A549 treated with ZK216348 at 1 μM for 4 hours (cell line): ENCODE measurements around the gene SLA2. TPM values are rescaled to one million over a fixed set of nuclear protein-coding genes. Genes with fewer than 3 reads are reported as not detected.

Experiments
- total RNA-seq: library from RNA; stranded (reverse); fragments of 200-300 nt; extraction: Qiagen RNA extraction; gene quantifications from 5 replicates; pipeline ENCODE4 v1.2.3, GENCODE V29; 2022; ENCODE audit warnings: low read depth

Gene SLA2, protein sequence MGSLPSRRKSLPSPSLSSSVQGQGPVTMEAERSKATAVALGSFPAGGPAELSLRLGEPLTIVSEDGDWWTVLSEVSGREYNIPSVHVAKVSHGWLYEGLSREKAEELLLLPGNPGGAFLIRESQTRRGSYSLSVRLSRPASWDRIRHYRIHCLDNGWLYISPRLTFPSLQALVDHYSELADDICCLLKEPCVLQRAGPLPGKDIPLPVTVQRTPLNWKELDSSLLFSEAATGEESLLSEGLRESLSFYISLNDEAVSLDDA
- 0.12 TPM in 1 of 5 replicates, not detected in the others for total RNA-seq

GRCh38 chr20:36645998-36646397 lies at the start of gene SLA2:
TSS of gene SLA2 (minus strand) at chr20:36646196. CDS start at chr20:36641335, 4,861 bp downstream.

DNA sequence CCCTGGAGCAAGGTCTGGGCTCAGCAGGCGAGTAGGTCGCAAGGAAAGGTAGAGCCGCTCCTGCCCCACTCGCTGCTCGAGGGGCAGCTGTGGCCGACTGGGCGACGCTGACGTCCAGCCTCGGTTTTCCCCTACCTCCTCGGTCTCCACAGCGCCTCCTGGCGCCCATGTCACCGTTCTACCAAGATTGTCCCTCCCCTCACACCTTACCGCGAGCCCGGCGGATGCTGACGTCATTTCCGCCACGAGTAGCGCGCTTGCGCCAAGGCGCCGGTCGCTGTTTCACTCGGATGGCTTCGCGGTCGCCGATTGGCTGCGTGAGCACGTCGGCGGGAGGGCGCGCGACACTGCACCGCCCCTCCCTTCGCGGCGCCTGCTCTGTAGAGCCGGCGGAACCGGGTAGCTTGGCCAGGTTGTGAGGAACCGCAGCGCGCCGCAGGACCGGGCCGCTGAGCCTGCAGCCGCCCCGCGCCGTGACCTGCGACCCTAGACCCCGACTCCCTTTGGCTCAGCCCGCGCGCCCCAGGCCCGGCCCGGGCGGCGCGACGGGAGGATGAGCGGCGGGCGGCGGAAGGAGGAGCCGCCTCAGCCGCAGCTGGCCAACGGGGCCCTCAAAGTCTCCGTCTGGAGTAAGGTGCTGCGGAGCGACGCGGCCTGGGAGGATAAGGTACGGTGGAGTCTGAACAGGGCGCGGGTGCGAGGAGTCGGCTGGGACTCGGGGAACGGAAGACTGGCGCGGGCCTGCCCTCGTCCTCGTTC lies 40.4 kb downstream of the SLA2 start, which contains the start of gene RAB5IF:
Gene RAB5IF, plus strand, starts transcription at position 381 of the 759 bp plus-strand sequence. Its CDS starts 173 bp downstream, at position 554.

DNA sequence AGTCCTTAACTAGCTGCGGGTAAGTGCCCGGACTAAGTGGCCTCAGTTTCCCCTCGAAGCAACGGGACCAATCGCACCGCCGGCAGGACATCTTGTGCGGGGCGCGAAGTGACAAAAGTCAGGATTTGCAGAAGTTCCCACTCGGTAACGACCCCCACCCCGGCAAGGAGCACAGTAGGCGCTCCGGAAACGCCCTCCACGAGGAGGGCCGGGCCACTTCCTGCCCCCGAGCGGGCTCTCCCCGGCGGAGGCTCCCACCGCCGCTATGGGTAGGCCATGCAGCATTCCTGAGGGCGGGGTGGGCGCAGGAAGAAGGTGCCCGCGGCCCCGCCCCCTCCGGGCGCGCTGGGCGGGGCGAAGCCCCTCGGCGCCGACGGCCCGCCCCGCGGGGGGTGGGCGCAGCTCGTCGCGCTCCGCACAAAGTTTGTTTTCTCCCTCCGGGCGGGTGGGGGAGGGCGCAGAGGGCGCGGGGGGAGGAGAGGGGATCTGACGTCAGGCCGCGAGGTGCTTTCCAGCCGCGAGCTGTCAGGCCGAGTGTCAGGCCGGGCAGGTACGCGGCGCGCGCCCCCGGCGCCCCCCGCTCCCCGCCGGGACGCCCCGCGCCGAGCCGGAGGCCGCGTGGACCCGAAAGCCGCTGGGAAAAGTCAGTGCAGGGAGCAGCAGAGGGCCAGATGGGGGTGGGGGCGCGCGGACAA lies 72.7 kb downstream of the SLA2 start, which contains the start of gene TGIF2:
Gene TGIF2, plus strand, starts transcription at position 495 of the 695 bp plus-strand sequence. CDS start 5,178 bp downstream, outside the sequence.

Other genes with a start within 250 kb of the SLA2 start
- 15.7 to 29.0 TPM (median 19.6 TPM) in 5 replicates for gene MYL9, start 104.7 kb downstream of the SLA2 start, total RNA-seq
- 3.9 to 4.7 TPM (median 4.1 TPM) in 5 replicates for gene TGIF2, start 72.6 kb downstream of the SLA2 start, total RNA-seq
- 195 to 317 TPM (median 280 TPM) in 5 replicates for gene RAB5IF, start 40.4 kb downstream of the SLA2 start, total RNA-seq
- 21.1 to 23.2 TPM (median 22.8 TPM) in 5 replicates for gene NDRG3, start 99.9 kb upstream of the SLA2 start, total RNA-seq
- 21.7 to 28.1 TPM (median 24.6 TPM) in 5 replicates for gene DSN1, start 127.6 kb upstream of the SLA2 start, total RNA-seq
- gene TLDC2, start 229.9 kb upstream of the SLA2 start, total RNA-seq: not detected in 5 replicates